ENCODE data around the gene MISP3.
"Not testable (repeated sequence)": the region's sequence is repeated elsewhere in the genome, so short reads cannot be mapped to it uniquely, and the experiment has no call there.

Gene MISP3

GRCh38 chr19:14072535-14073260 is at the start of gene MISP3:
Gene MISP3 (plus strand): TSS chr19:14072786. CDS start chr19:14073310, 524 bp downstream.
- Mint-ChIP-seq H3K27ac (peak within 1 kb of the TSS; percentile 89), H3K4me3 (peak within 1 kb of the TSS; percentile 98), H3K9me3 (no peaks in the 10 kb centered on the region), H3K36me3 (peaks cover 5% of the 10 kb centered on the region), H3K4me1 (peaks cover 13% of the 10 kb centered on the region)
- DNase-seq (ENCODE audit: low spot score in 2 of 2) = peak; percentile 40 to 83
- peak; percentile 44 for ATAC-seq

DNA sequence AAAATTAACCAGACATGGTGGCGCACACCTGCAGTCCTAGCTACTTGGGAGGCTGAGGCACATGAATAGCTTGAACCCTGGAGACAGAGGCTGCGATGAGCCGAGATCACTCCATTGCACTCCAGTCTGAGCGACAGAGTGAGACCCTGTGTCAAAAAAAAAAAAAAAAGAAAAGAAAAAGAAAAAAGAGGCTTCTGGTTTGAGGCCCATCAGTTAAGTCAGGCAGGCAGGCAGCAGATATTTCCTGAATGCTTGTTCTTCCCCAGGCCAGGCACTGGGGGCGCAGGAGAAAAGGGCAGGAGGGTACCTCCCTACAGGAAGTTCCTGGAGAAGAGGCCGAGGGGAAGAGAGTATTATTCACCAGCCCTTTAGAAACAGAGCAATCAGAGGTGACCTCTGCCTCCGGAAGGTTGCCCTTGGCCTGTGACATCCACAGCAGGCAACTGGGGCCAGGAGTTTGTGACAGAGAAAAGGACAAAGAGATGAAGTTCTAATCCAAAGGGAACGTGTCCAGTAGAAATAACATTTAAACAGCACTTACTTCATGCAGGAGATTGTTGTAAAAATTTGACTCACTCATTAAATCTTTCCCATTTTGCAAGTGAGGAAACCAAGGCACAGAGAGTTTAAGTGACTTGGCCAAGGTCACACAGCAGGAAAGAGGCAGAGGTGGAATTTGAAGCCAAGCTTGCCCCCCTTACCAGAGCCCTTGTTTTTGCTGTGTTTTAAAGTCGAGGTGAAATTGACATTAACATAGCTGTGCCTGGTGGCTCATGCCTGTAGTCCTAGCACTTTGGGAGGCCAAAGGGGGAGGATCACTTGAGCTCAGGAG is 49.0 kb upstream of the MISP3 start:
- H3K9me3 Mint-ChIP-seq = no peaks in the 10 kb centered on the region
- no peaks in the 10 kb centered on the region for H3K36me3 Mint-ChIP-seq
- no peak overlapping the region for H3K4me3 Mint-ChIP-seq
- H3K27ac Mint-ChIP-seq = peak overlapping the region; percentile 80
- H3K4me1 Mint-ChIP-seq = no peaks in the 10 kb centered on the region
- ATAC-seq = no peak
- no peak for DNase-seq (ENCODE audit: low spot score in 2 of 2)

GRCh38 chr19:14026652-14027192 is 45.9 kb upstream of the MISP3 start:
- not testable (repeated sequence) for ATAC-seq; H3K27ac Mint-ChIP-seq; DNase-seq (ENCODE audit: low spot score in 2 of 2); H3K36me3 Mint-ChIP-seq; H3K4me3 Mint-ChIP-seq; H3K4me1 Mint-ChIP-seq; H3K9me3 Mint-ChIP-seq

DNA sequence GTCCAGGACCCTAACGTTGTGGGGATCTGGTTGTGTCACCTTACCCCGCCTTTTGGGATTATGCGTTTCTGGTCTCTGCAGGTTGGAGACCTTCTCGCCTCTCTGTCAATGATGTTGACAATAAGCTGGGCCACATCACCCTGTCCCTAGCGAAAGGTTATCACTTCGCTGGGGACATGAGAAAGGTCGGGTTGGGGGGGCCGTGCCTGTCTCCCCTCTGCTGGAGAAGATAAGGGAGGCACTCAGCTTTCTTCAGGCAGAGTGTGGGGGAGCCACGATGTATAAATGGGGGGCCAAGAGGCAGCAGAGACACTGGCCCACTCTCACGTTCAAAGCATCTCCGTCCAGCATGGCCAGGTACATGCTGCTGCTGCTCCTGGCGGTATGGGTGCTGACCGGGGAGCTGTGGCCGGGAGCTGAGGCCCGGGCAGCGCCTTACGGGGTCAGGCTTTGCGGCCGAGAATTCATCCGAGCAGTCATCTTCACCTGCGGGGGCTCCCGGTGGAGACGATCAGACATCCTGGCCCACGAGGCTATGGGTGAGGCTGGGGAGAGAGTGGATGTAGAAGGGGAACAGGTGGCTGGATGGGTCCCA is 44.6 kb upstream of the MISP3 start, which contains the start of gene RLN3:
Gene RLN3 (plus strand): TSS at position 293 of the 595 bp plus-strand sequence. CDS start 57 bp downstream, at position 350.
- Mint-ChIP-seq H3K4me3 (no peak within 1 kb of the TSS), H3K36me3 (peaks cover 14% of the 10 kb centered on the region), H3K4me1 (peaks cover 20% of the 10 kb centered on the region), H3K9me3 (no peaks in the 10 kb centered on the region), H3K27ac (peak within 1 kb of the TSS; percentile 6)
- ATAC-seq (no peak), DNase-seq (ENCODE audit: low spot score in 2 of 2) (no peak)

- ATAC-seq = no peak
- Mint-ChIP-seq H3K27ac (peak overlapping the region; percentile 6), H3K36me3 (peaks cover 24% of the 10 kb centered on the region)
Observed at GRCh38 chr19:14028901-14029300, 43.7 kb upstream of the MISP3 start.

GRCh38 chr19:14030997-14031718 is 41.4 kb upstream of the MISP3 start:
- DNase-seq (ENCODE audit: low spot score in 2 of 2) (no peak), ATAC-seq (no peak)
- no peaks in the 10 kb centered on the region for H3K9me3 Mint-ChIP-seq
- peaks cover 46% of the 10 kb centered on the region for H3K36me3 Mint-ChIP-seq
- peaks cover 33% of the 10 kb centered on the region for H3K4me1 Mint-ChIP-seq
- H3K27ac Mint-ChIP-seq = peak overlapping the region; percentile 96
- peak overlapping the region; percentile 96 for H3K4me3 Mint-ChIP-seq

More at GRCh38 chr19:14028901-14029300, 43.7 kb upstream of the MISP3 start:
- DNase-seq (ENCODE audit: low spot score in 2 of 2) = no peak
- Mint-ChIP-seq H3K4me3 (no peak overlapping the region), H3K4me1 (peaks cover 23% of the 10 kb centered on the region), H3K9me3 (no peaks in the 10 kb centered on the region)

GRCh38 chr19:14031719-14032480 is 40.7 kb upstream of the MISP3 start, which contains the start of gene IL27RA:
Gene IL27RA (plus strand): TSS chr19:14031762. CDS start chr19:14031873, 111 bp downstream.
- peak within 1 kb of the TSS; percentile 96 for H3K27ac Mint-ChIP-seq
- peak within 1 kb of the TSS; percentile 96 for H3K4me3 Mint-ChIP-seq
- peak; percentile 84 for ATAC-seq
- no peaks in the 10 kb centered on the region for H3K9me3 Mint-ChIP-seq
- H3K4me1 Mint-ChIP-seq = peaks cover 35% of the 10 kb centered on the region
- H3K36me3 Mint-ChIP-seq = peaks cover 54% of the 10 kb centered on the region
- DNase-seq (ENCODE audit: low spot score in 2 of 2) = peak; percentile 62 to 89

GRCh38 chr19:14033946-14034345 is 38.6 kb upstream of the MISP3 start:
- DNase-seq (ENCODE audit: low spot score in 2 of 2) (no peak), ATAC-seq (no peak)
- Mint-ChIP-seq H3K9me3 (no peaks in the 10 kb centered on the region), H3K36me3 (peaks cover 74% of the 10 kb centered on the region), H3K4me3 (no peak overlapping the region), H3K27ac (peak overlapping the region; percentile 59), H3K4me1 (peaks cover 45% of the 10 kb centered on the region)

GRCh38 chr19:14035159-14035558 is 37.4 kb upstream of the MISP3 start:
- not testable (repeated sequence) for H3K9me3 Mint-ChIP-seq; ATAC-seq; DNase-seq (ENCODE audit: low spot score in 2 of 2); H3K4me3 Mint-ChIP-seq; H3K27ac Mint-ChIP-seq
- Mint-ChIP-seq H3K36me3 (peaks cover 86% of the 10 kb centered on the region), H3K4me1 (peaks cover 45% of the 10 kb centered on the region)

DNA sequence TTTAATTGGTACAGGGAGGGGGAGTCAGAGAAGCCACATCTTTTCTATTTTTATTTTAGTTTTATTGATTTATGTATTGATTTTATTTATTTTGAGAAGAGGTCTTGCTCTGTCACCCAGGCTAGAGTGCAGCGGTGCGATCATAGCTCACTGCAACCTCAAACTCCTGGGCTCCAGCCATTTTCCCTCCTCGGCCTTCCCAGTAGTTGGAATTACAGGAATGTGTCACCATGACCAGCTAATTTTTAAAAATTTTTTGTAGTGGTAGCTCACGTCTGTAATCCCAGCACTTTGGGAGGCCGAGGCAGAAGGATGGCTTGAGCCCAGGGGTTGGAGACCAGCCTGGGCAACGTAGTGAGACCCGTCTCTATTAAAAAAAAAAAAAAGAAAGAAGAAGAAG is 36.9 kb upstream of the MISP3 start:
- Mint-ChIP-seq H3K27ac (peak overlapping the region; percentile 37), H3K9me3 (no peaks in the 10 kb centered on the region), H3K36me3 (peaks cover 92% of the 10 kb centered on the region), H3K4me3 (no peak overlapping the region), H3K4me1 (peaks cover 44% of the 10 kb centered on the region)
- DNase-seq (ENCODE audit: low spot score in 2 of 2) = no peak
- no peak for ATAC-seq

DNA sequence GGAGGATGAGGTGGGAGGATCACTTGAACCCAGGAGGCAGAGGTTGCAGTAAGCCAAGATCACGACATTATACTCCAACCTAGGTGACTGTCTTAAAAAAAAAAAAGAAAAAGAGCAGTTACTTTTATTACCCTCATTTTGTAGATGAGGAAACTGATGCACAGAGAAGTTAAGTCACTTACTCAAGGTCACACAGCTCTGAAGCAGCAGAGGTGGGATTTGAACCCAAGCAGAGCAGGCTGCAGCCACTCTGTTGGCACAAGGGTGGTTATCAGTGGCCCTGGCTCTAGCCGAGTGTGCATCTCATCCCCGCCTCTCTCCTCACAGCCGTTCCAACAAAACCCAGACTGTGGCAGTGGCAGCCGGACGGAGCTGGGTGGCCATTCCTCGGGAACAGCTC is 33.4 kb upstream of the MISP3 start:
- H3K36me3 Mint-ChIP-seq = peaks cover 100% of the 10 kb centered on the region
- H3K4me1 Mint-ChIP-seq = peaks cover 39% of the 10 kb centered on the region
- H3K9me3 Mint-ChIP-seq = no peaks in the 10 kb centered on the region
- H3K27ac Mint-ChIP-seq = no peak overlapping the region
- no peak for DNase-seq (ENCODE audit: low spot score in 2 of 2)
- H3K4me3 Mint-ChIP-seq = no peak overlapping the region
- ATAC-seq = no peak

DNA sequence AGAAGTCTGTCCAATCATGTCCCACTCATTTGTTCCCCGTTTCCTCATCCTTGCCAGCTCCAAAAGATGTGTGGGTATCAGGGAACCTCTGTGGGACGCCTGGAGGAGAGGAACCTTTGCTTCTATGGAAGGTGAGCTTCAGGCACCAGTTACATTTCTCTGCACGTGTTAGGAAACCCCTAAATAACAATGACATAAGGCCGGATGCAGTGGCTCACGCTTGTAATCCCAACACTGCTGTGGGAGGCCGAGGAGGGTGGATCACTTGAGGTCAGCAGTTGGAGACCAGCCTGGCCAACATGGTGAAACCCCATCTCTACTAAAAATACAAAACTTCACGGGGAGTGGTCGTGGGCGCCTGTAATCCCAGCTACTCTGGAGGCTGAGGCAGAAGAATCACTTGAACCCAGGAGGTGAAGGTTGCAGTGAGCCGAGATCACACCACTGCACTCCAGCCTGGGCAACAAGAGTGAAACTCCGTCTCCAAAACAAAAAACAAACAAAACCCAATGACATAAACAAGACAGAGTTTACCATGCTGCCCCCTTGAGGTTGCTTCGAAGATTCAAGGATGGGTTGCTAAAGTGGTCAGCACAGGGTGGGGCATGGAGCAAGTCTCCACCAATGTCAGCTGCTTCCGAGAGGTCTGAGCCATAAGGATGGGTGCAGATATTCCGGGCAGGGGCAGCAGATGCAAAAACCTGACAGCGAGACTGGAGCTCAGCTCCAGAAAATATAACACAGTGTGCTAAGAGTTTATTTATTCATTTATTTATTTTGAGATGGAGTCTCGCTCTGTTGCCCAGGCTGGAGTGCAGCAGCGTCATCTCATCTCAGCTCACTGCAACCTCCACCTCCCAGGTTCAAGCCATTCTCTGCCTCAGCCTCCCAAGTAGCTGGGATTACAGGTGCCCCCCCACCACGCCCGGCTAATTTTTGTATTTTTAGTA is 29.7 kb upstream of the MISP3 start:
- Mint-ChIP-seq H3K27ac (peak overlapping the region; percentile 91), H3K36me3 (peaks cover 100% of the 10 kb centered on the region), H3K4me1 (peaks cover 29% of the 10 kb centered on the region)
- H3K9me3 Mint-ChIP-seq; H3K4me3 Mint-ChIP-seq; DNase-seq (ENCODE audit: low spot score in 2 of 2): not testable (repeated sequence)
- peak; percentile 82 for ATAC-seq

GRCh38 chr19:14047866-14048265 is 24.7 kb upstream of the MISP3 start:
- H3K36me3 Mint-ChIP-seq = peaks cover 100% of the 10 kb centered on the region
- H3K4me3 Mint-ChIP-seq; DNase-seq (ENCODE audit: low spot score in 2 of 2); ATAC-seq; H3K9me3 Mint-ChIP-seq: not testable (repeated sequence)
- H3K4me1 Mint-ChIP-seq = peaks cover 20% of the 10 kb centered on the region
- H3K27ac Mint-ChIP-seq = peak overlapping the region; percentile 52
